ENCODE measurements around the gene SERGEF.

SERGEF gene

GRCh38 chr11:17991783-17992433, 20.9 kb downstream of the SERGEF start:
- H3K27me3 ChIP-seq (ENCODE audit: control insufficient read depth, insufficient read depth, low read length) = no peaks in the 10 kb centered on the region
- H3K4me1 ChIP-seq (ENCODE audit: control insufficient read depth, insufficient read depth, low read length) = no peaks in the 10 kb centered on the region
- no peaks in the 10 kb centered on the region for H3K9me3 ChIP-seq (ENCODE audit: control insufficient read depth, insufficient read depth, low read length)
- no peak overlapping the region for H3K9ac ChIP-seq (ENCODE audit: low read depth, low read length)
- no peak overlapping the region for H3K4me3 ChIP-seq (ENCODE audit: low read depth, low read length)
- H3K36me3 ChIP-seq (ENCODE audit: control insufficient read depth, insufficient read depth, low read length) = no peaks in the 10 kb centered on the region

DNA sequence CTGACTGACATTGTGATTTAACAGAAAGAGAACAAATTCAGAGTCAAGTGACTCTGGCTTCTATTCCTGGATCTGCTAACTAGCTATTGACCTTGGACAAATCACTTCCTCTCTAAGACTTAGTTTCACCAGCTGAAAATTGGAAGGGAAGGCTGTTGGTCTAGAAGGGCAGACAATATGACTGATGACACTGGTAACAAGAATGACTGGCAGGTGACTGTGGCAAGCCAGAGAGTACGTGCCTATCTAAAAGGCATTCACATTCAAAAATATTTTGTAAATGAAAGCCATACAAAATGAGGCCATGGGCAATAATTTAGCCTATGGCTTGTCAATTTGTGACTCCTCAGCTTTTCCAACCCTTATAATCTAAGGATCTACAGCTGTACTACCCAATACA, 23.5 kb downstream of the SERGEF start:
- H3K36me3 ChIP-seq (ENCODE audit: control insufficient read depth, insufficient read depth, low read length) = no peaks in the 10 kb centered on the region
- no peaks in the 10 kb centered on the region for H3K27me3 ChIP-seq (ENCODE audit: control insufficient read depth, insufficient read depth, low read length)
- H3K9ac ChIP-seq (ENCODE audit: low read depth, low read length) = no peak overlapping the region
- no peak overlapping the region for H3K4me3 ChIP-seq (ENCODE audit: low read depth, low read length)
- no peaks in the 10 kb centered on the region for H3K4me1 ChIP-seq (ENCODE audit: control insufficient read depth, insufficient read depth, low read length)
- no peaks in the 10 kb centered on the region for H3K9me3 ChIP-seq (ENCODE audit: control insufficient read depth, insufficient read depth, low read length)

- H3K27me3 ChIP-seq (ENCODE audit: control insufficient read depth, insufficient read depth, low read length) = no peaks in the 10 kb centered on the region
- H3K4me3 ChIP-seq (ENCODE audit: low read depth, low read length) = no peak overlapping the region
- H3K36me3 ChIP-seq (ENCODE audit: control insufficient read depth, insufficient read depth, low read length) = no peaks in the 10 kb centered on the region
- H3K9ac ChIP-seq (ENCODE audit: low read depth, low read length) = no peak overlapping the region
- no peaks in the 10 kb centered on the region for H3K4me1 ChIP-seq (ENCODE audit: control insufficient read depth, insufficient read depth, low read length)
- H3K9me3 ChIP-seq (ENCODE audit: control insufficient read depth, insufficient read depth, low read length) = no peaks in the 10 kb centered on the region
Observed at GRCh38 chr11:17988465-17988864, 24.4 kb downstream of the SERGEF start.

- Histone ChIP-seq H3K4me1 (ENCODE audit: control insufficient read depth, insufficient read depth, low read length) (no peaks in the 10 kb centered on the region), H3K9me3 (ENCODE audit: control insufficient read depth, insufficient read depth, low read length) (no peaks in the 10 kb centered on the region), H3K9ac (ENCODE audit: low read depth, low read length) (no peak overlapping the region), H3K4me3 (ENCODE audit: low read depth, low read length) (no peak overlapping the region), H3K36me3 (ENCODE audit: control insufficient read depth, insufficient read depth, low read length) (no peaks in the 10 kb centered on the region), H3K27me3 (ENCODE audit: control insufficient read depth, insufficient read depth, low read length) (no peaks in the 10 kb centered on the region)
Observed at GRCh38 chr11:17987826-17988225, 25.0 kb downstream of the SERGEF start.

DNA sequence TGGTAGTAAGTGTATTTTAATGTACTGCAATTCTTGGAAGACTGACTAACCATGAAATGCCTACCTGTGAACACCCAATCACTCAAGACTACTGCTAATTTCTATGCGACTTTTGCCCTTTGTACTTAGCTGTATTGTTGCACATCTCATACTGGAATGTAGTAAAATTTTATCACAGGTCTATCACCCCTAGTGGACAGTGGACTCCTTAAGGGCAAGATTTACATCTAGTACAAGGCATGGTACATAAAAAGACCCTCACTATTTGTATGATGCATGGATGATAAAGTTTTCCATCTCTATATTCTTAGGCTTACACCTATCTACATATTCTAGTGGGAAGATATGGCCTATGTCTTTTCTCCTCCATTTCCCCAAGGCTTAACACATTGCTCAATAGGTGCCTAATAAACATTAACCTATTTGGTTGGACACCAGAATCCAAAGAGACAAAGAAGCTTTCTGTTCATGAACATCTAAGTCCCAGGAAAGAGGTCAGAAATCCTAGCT, 26.1 kb downstream of the SERGEF start:
- no peak overlapping the region for H3K4me3 ChIP-seq (ENCODE audit: low read depth, low read length)
- no peak overlapping the region for H3K9ac ChIP-seq (ENCODE audit: low read depth, low read length)
- no peaks in the 10 kb centered on the region for H3K27me3 ChIP-seq (ENCODE audit: control insufficient read depth, insufficient read depth, low read length)
- H3K36me3 ChIP-seq (ENCODE audit: control insufficient read depth, insufficient read depth, low read length) = no peaks in the 10 kb centered on the region
- H3K9me3 ChIP-seq (ENCODE audit: control insufficient read depth, insufficient read depth, low read length) = no peaks in the 10 kb centered on the region
- no peaks in the 10 kb centered on the region for H3K4me1 ChIP-seq (ENCODE audit: control insufficient read depth, insufficient read depth, low read length)

DNA sequence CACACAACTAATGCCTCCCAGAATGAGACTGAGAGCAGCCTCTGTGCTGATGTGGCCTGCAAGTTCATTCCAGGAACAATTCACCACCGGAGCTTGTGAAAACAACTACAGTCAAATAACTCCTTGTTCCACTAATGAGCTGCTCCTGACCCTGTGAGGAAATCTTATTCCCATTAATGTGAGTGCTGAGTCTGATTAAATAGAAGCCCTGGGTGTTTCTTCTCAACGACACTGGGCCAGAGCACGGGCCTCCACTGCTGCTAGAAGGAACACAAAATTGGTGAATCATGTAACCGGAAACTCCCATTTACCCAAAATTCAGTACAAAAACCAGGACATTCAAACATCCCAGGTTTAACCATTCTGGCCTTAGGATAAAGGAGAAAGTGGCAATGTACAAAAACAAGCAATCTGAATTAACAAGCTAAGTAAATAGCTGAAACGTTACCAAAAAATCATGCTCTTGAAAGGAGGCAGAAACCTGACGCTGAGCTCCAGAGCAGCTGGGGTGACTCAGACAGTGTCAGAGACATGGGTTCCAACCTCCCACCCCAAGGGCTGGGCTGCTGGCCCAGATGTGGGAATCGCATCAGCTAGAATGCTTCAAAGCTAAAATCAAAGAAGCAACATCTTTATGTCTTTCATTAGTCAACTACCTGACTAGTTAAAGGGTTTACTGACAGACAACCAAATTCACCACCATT, 26.7 kb downstream of the SERGEF start:
- no peaks in the 10 kb centered on the region for H3K36me3 ChIP-seq (ENCODE audit: control insufficient read depth, insufficient read depth, low read length)
- no peaks in the 10 kb centered on the region for H3K4me1 ChIP-seq (ENCODE audit: control insufficient read depth, insufficient read depth, low read length)
- no peak overlapping the region for H3K4me3 ChIP-seq (ENCODE audit: low read depth, low read length)
- H3K9ac ChIP-seq (ENCODE audit: low read depth, low read length) = no peak overlapping the region
- H3K9me3 ChIP-seq (ENCODE audit: control insufficient read depth, insufficient read depth, low read length) = no peaks in the 10 kb centered on the region
- no peaks in the 10 kb centered on the region for H3K27me3 ChIP-seq (ENCODE audit: control insufficient read depth, insufficient read depth, low read length)

DNA sequence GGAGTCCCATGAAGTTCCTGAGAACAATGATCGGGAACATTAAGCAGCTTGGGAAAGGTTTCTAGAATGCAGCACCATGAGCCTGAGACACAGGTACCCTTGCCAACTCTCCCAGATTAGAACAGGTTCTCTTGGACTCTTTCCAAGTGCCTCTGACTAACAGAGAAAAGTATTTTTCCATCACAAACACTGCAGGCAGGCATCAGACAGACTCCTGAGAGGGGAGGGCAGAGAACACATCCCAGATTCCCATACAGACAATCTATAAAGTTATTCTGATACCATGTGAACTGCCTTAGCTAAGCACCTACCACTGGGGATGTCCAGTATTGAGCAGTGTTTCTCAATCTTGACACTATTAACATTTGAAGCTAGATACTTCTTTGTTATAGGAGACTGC, 27.3 kb downstream of the SERGEF start:
- H3K9ac ChIP-seq (ENCODE audit: low read depth, low read length) = no peak overlapping the region
- H3K4me1 ChIP-seq (ENCODE audit: control insufficient read depth, insufficient read depth, low read length) = no peaks in the 10 kb centered on the region
- no peak overlapping the region for H3K4me3 ChIP-seq (ENCODE audit: low read depth, low read length)
- no peaks in the 10 kb centered on the region for H3K9me3 ChIP-seq (ENCODE audit: control insufficient read depth, insufficient read depth, low read length)
- no peaks in the 10 kb centered on the region for H3K36me3 ChIP-seq (ENCODE audit: control insufficient read depth, insufficient read depth, low read length)
- H3K27me3 ChIP-seq (ENCODE audit: control insufficient read depth, insufficient read depth, low read length) = no peaks in the 10 kb centered on the region

DNA sequence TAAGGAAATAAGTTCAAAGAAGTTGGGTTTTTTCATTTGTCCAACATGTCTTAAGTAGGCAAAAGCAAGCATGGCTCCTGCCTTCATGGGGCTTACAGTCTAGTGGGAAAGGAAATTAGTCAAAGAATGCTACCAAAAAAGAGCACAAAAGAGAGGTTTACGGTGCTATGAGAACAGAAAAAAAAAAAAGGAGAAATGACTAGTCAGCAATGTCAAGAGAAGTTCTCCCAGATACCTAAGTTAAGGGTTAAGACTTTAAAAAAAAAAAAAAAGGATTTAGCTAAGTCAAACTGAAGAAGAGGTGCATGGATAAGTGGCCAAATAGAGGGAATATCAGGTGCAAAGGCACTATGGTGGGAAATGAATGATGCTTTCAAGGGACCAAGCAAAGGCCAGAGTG, 29.3 kb downstream of the SERGEF start:
- no peak overlapping the region for H3K4me3 ChIP-seq (ENCODE audit: low read depth, low read length)
- H3K4me1 ChIP-seq (ENCODE audit: control insufficient read depth, insufficient read depth, low read length) = no peaks in the 10 kb centered on the region
- no peaks in the 10 kb centered on the region for H3K36me3 ChIP-seq (ENCODE audit: control insufficient read depth, insufficient read depth, low read length)
- H3K9me3 ChIP-seq (ENCODE audit: control insufficient read depth, insufficient read depth, low read length) = no peaks in the 10 kb centered on the region
- H3K27me3 ChIP-seq (ENCODE audit: control insufficient read depth, insufficient read depth, low read length) = no peaks in the 10 kb centered on the region
- H3K9ac ChIP-seq (ENCODE audit: low read depth, low read length) = no peak overlapping the region

DNA sequence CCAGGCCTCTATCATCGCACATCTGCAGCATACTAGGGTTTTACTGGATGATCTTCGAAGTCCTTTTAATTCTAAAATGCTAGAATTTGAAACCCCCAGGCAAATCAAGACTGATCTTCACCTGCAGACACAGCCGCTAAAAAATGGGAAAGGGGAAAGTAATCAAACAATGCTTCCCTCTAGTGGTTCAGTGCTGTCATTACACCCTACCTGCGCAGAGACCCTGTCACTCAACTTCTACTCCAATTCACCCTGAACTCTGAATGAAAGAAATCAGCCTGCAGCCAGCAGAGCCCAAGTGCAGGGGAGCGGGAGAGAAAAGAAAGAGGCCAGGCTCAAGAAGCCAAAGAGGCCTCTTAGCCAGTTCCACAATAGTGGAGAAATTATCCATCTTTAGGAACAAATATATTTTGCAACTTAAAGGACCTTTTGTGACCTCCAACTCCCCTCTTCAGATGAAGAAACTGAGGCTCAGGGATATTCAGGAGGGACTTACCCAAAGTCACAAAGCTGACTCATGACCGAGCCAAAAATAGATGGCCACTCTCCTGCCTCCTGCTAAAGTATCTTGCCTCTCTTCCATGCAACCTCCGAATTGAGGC, 33.0 kb downstream of the SERGEF start:
- Histone ChIP-seq H3K36me3 (ENCODE audit: control insufficient read depth, insufficient read depth, low read length) (no peaks in the 10 kb centered on the region), H3K9me3 (ENCODE audit: control insufficient read depth, insufficient read depth, low read length) (no peaks in the 10 kb centered on the region), H3K4me1 (ENCODE audit: control insufficient read depth, insufficient read depth, low read length) (peaks cover 2% of the 10 kb centered on the region), H3K4me3 (ENCODE audit: low read depth, low read length) (no peak overlapping the region), H3K27me3 (ENCODE audit: control insufficient read depth, insufficient read depth, low read length) (no peaks in the 10 kb centered on the region), H3K9ac (ENCODE audit: low read depth, low read length) (no peak overlapping the region)

DNA sequence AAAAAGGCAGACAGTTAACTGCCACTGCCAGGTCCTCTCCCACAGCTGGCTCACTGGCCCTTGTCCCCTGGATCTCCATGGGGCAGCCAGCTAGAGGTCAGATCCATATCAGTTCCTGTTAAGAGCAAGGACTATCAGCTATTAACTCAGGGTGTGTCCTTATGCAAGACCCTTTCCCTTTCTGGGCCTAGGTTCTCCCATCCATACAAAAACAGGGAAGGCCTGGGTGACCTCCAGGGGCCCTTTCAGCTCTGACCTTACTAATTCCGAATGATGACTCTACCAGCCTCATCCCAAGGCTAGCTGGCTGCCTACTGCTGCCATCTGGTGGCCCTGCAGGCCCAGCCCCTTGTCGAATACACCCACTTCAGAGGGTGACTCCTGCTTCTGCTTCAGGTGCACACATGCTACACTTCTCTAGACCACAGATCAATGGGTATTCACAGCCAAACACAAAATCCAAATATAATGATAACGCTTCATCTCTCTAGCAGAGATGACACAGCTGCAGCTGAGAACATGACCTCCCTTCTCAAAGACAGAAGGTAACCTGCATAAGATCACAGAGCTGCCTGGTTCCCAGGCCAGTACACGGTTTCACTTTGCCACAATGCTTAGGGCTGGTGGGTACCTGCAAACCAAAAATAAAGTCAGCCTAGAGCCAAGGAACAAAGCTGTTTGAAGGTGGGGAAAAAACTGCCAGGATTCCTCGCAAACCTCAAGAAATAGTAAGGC, 34.1 kb downstream of the SERGEF start:
- H3K27me3 ChIP-seq (ENCODE audit: control insufficient read depth, insufficient read depth, low read length) = no peaks in the 10 kb centered on the region
- no peak overlapping the region for H3K9ac ChIP-seq (ENCODE audit: low read depth, low read length)
- H3K4me1 ChIP-seq (ENCODE audit: control insufficient read depth, insufficient read depth, low read length) = peaks cover 2% of the 10 kb centered on the region
- no peaks in the 10 kb centered on the region for H3K9me3 ChIP-seq (ENCODE audit: control insufficient read depth, insufficient read depth, low read length)
- H3K4me3 ChIP-seq (ENCODE audit: low read depth, low read length) = no peak overlapping the region
- no peaks in the 10 kb centered on the region for H3K36me3 ChIP-seq (ENCODE audit: control insufficient read depth, insufficient read depth, low read length)

DNA sequence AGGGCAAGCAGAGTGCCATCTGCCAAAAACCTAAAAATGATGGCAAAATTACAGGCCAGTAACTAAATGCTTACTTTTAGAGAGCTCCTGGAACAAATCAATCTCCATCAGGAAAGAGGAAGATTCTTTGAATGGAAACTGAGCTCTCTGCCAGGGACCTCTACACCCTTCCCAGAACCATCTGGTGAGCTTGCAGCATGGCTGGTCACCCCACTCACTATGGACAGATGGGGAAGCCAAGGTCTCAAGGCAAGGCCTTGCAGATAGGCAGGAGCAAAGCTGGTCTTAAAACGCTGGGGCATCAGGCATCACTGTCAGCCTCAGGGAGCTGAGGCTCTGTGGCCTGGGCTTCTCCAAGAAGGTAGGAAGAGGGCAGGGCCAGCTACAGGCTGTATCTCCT, 36.2 kb downstream of the SERGEF start:
- H3K9ac ChIP-seq (ENCODE audit: low read depth, low read length) = no peak overlapping the region
- no peak overlapping the region for H3K4me3 ChIP-seq (ENCODE audit: low read depth, low read length)
- no peaks in the 10 kb centered on the region for H3K36me3 ChIP-seq (ENCODE audit: control insufficient read depth, insufficient read depth, low read length)
- H3K9me3 ChIP-seq (ENCODE audit: control insufficient read depth, insufficient read depth, low read length) = no peaks in the 10 kb centered on the region
- H3K4me1 ChIP-seq (ENCODE audit: control insufficient read depth, insufficient read depth, low read length) = peaks cover 6% of the 10 kb centered on the region
- H3K27me3 ChIP-seq (ENCODE audit: control insufficient read depth, insufficient read depth, low read length) = no peaks in the 10 kb centered on the region

Measured in iPS-15b (cell line).